Right lobe of liver (tissue), 4 donors: ENCODE results near the gene RRP15.

Experiments
- POLR2A ChIP-seq: fragments of 450-650 bp; IDR thresholded peaks from one replicate; pipeline ENCODE4 v1.6.1; 2017; ENCODE audit warnings: antibody characterized with exemption, mild to moderate bottlenecking
- TF ChIP-seq, protein P1 (sequence below), 4 donors: fragments of 200-600 bp in 3 of 4; fragments of 450-650 bp in 1 of 4; IDR thresholded peaks; one replicate each; pipeline versions ENCODE4 v1.5.1 to v1.8.0; 2016 to 2022; ENCODE audit warnings: antibody characterized with exemption in 4 of 4, mild to moderate bottlenecking in 2 of 4
- donor health status: DM: no; HTN: no; CAD: no.
- donor health status: DM: no; HTN: no; CAD: no.
- donor health status: DM: no; HTN: yes; CAD: no.

DNA sequence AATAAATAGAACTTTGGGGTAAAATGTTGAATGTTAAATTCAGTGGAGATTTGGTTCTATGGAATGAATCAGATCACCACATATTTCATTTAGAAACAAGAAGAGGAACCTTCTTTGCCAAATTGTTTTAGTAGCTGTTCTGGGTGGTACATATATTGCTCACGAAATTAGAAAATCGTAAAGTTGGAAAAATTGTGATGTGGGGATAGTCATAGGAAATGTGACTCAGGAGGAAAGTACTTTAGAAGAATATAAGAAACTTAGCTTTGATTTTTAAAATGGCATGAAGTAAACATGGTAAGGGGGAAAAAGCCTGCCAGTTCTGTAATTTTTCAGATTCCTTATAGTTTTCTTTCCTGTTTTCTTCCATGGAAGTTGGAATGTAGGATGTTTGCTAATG, 27.4 kb downstream of the RRP15 start:
- TF ChIP-seq, protein P1, sequence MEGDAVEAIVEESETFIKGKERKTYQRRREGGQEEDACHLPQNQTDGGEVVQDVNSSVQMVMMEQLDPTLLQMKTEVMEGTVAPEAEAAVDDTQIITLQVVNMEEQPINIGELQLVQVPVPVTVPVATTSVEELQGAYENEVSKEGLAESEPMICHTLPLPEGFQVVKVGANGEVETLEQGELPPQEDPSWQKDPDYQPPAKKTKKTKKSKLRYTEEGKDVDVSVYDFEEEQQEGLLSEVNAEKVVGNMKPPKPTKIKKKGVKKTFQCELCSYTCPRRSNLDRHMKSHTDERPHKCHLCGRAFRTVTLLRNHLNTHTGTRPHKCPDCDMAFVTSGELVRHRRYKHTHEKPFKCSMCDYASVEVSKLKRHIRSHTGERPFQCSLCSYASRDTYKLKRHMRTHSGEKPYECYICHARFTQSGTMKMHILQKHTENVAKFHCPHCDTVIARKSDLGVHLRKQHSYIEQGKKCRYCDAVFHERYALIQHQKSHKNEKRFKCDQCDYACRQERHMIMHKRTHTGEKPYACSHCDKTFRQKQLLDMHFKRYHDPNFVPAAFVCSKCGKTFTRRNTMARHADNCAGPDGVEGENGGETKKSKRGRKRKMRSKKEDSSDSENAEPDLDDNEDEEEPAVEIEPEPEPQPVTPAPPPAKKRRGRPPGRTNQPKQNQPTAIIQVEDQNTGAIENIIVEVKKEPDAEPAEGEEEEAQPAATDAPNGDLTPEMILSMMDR (IDR thresholded peaks at IDR 0.05) = no peak
- no peak for TF ChIP-seq POLR2A
